Measurements from ENCODE around the gene ZFPM1.

The ZFPM1 gene

DNA sequence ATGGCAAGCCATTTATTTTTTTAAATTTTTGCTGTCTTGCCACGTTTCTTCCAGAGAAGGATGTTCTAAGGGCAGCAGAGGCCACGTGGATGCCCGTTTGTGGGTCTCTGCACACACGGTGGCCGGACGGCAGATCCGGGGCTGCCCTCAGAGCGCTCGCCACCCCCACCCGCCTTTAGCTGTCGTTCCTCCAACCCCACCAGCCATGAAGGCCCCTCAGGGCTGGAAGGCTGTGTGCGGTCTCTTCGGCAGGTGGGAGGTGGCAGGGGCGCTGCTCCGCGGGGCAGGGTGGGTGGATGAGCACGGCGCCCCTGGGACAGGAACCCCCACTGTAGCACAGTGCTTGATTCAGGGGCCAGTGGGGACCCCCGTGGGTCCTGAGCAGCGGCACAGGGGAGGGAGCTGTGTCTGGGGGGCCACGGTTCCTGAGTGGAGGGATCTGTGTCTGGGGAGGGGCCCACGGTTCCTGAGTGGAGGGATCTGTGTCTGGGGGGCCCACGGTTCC is 49.7 kb downstream of the ZFPM1 start:
- no peak for DNase-seq

DNA sequence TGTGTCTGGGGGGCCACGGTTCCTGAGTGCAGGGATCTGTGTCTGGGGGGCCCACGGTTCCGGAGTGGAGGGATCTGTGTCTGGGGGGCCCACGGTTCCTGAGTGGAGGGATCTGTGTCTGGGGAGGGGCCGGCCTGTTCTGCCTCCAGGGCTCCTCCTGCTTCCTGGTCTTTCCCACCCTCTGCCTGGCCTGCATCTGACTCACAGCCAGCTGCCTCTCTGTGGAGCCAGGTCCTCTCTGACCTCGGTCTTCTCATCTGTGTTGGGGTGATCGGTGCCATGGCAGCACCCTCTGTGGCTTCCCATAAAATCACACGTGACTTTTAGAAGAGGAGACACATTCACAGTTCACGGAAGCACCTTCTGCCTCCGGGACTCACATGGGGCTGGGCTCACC is 50.3 kb downstream of the ZFPM1 start:
- no peak for DNase-seq

DNA sequence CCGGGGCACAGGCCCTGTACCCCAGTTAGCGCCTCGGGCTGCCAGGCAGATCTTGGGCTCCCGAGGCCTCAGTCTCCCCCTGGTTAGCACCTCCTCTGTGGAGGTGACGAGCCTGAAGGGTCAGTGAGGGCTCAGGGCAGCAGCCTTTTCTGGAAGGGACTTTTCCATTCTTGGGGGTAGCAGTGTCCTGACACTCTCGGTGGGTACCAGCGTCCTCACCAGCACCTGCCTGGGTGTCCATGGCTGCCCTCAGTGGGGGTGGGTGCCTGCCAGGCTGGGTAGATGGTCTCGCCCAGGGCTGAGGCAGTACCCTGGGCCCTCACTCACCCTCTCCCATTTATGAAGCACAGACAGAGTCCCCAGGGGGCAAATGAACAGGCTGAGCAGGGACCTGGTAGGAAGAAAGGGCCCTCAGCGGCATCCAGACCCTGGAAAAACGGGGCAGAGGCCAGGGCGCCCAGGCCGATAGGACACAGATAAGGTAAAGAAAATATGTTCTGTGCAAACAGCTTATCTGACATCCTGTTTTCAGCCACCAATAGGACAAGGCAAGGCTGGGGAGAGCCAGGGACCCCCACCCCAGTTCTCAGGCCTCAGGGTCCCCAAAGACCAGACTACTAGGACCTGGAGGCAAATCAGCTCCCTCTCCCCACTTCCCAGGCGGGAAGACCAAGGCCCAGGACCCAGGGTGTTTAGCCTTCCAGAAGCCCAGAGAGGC is 50.9 kb downstream of the ZFPM1 start:
- DNase-seq: no peak

DNA sequence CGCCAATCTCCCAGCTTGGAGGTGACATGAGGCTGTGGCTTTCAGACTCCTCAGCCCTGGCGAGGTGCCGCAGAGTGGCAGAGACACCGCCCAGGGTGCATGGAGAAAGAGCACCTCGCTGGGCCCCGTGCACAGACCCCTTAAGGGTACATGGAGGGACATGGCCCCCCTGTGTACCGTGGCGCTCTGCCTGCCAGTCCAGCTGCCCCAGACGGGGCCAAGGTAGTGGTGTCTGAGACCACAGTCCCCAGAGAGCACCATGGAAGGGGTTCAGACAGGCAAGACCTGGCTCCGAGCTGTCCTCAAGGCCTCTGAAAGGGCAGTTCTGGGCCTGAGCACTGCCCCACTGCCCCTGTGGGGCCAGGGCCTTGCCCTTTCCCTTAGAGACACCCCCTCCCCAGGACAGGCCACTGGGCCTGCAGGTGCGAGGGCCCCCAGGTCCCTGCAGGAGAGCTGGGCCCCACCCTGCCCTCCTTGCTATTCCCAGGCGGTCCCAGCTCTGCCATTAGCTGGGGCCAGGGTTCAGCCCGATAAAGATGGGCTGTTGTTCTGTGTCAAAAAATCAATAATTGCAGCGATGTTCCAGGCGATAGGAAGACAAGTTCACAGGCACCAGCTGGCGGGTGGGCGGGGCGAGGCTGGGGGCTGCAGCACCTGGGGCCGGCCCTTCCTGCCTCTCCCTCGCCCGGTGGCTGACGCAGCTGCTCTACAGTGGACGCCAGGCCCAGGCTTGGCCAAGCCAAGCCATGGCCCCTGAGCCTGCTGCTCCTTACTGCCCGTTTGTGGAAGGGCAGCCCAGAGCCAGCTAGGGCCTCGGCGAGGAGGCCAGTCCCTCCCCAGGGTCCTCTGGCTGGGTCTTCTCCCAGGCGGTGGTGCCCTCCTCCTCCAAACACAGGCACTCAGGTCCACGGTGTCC is 51.7 kb downstream of the ZFPM1 start:
- no peak for DNase-seq

DNA sequence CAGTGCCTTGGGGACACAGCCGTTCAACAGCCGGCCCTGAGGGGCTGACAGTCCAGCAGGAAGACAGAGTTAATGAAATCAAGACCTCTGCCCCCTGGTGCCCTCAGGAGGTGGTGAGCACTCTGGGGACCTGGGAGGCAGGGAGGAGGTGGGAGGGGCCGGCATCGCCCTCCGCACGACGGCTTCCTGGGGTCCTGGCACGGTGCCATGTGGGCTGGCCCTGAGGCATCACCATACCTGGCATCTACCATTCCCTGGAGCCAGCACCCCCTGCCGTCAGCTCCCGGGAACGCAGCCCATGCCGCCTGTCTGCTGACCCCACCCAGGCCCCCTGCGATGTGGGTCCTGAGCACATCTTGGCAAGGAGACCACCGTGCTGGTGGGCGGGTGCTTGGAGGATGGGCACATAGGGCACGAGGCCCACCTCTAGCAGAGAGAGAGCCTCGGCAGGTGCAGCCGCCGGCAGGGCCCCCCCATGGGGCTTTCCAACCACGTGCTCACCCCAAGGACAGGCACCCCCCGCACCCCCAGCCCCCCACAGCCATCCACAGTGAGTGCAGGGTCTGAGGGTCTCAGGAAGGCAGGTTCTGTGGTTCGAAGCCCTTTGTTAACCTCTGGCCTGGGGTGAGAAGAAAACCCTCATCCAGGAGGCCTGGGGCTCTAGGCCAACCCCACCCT is 52.5 kb downstream of the ZFPM1 start:
- peak; percentile 57 for DNase-seq

- no peak for DNase-seq
These were observed 53.6 kb downstream of the ZFPM1 start for GRCh38 chr16:88506723-88507122.

DNA sequence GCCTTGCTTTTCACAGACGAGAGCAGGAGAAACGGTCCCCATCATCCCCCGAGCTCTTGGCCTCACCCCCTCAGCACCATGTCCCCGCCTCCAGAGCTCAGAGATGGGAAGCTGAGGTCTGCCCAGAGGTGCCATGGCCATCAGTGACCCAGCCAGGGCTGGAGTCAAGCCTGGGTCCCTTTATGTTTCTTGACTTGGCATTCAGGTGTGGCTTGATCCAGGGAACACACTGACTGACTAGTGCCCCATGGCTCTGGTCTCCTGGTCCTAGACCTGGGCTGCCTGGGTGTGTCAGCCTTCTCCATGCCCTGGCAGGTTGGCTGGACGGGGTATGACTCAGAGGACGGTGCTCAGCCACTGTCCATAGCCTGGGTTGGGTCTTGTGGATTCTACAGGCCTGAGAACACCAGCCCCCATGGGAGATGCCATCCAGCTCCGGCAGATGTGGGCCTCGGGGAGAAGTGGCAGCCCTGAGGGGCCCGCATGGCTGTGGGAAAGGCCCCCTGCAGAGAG is 54.2 kb downstream of the ZFPM1 start:
- no peak for DNase-seq

- DNase-seq: no peak
These were observed 55.3 kb downstream of the ZFPM1 start for GRCh38 chr16:88508376-88508867.

DNA sequence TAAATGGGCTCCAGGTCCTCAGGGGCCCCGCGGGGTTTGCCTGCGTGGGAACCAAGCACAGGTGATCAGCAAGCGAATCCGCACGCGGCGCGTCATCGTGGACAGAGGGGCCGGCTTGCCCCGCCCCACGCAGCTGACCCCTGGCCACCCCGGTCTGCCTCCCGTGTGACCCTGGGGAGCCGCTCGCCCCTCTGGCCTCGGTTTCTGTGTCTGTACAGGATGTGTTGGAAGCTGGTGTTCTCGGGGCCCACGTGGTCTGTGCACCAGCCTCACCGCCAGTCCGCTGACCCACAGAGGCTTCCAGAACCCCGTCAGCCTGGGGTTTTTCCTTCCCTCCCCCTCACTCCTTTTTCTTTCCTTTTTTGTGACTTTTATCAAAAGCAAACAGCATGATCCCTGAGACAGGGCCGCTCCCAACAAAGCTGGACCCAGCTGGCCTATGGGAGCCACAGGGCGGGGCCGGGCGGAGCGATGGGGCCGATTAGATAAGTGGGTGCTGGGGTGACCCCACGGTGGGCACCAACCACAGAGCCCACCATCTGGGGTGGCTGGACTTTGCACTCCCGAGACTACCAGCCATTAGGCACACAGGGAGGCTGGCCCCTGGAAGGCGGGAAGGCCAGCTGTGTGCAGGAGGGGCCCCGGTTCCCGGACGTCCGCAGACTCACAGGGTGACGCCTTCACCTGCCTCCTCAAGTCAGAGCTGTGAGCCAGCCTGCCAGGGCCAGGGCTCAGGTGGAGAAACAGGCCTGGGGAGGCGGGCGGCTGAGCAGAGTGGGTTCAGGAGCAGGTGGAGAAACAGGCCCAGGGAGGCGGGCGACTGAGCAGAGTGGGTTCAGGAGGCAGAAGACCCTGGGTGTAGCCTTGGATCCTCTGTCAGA is 56.0 kb downstream of the ZFPM1 start:
- no peak for DNase-seq

GRCh38 chr16:88509749-88510069 is 56.6 kb downstream of the ZFPM1 start:
- no peak for DNase-seq

- DNase-seq: no peak
These were observed 57.3 kb downstream of the ZFPM1 start for GRCh38 chr16:88510091-88510994.

GRCh38 chr16:88511060-88511459 is 58.0 kb downstream of the ZFPM1 start:
- no peak for DNase-seq

DNA sequence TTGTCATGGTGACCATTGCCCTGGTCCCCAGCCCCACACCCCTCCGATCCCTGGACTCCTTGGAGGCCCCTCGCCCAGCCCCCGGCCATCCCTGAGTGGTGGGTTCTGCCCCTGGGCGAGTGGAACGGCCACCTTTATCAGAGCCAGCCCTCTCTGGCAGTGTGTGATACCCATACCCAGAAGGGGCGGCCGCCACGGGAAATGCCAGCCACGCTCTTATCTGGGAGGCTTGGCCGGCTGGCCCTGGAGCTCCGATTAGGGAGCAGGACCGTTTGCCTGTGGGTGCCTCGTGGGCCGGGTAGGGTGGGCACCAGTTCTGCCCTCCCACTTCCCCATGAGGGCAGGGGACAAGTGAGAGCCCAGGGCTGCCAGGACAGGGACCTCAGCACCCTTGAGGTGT is 58.8 kb downstream of the ZFPM1 start:
- no peak for DNase-seq

- DNase-seq: no peak
These were observed 59.9 kb downstream of the ZFPM1 start for GRCh38 chr16:88512728-88513696.

GRCh38 chr16:88514070-88514469 is 61.0 kb downstream of the ZFPM1 start:
- no peak for DNase-seq

- no peak for DNase-seq
These were observed 61.6 kb downstream of the ZFPM1 start for GRCh38 chr16:88514526-88515232.

GRCh38 chr16:88515371-88515770 is 62.3 kb downstream of the ZFPM1 start:
- no peak for DNase-seq

DNA sequence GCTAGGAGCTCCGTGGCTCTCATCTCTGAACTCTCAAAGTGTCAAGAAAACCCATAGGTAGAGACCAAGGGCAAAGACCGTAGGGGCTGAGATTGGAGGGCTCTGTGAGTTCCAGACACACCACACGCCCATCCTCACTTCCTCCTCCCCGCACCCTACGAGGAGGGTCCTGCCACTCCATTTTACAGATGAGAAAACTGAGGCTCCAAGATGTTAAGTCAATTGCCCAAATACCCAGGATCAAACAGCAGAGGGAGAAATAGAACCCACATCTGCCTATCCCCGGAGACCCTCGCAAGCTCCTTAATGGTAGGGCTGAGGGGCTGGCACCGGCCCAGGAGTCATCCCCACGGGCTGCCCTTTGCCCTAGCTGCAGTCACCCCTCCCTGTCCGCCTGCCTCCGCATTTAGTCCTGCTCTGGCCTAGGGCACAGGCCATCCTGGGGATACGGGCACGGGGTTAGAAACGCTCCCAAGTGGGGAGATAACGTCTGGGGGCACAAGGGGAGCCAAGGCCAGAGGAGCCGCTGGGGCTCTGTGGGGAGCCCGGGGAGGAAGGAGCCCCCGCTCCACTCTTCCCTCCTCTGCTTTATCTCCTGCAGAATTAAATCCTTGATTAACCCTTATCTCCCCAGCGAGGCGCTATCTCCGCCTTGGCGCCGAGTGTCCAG is 63.0 kb downstream of the ZFPM1 start:
- DNase-seq: no peak
